SK-N-SH (cell line): ENCODE data around the gene KRTAP3-1.

Source experiments
- EP300 ChIP-seq, 2 experiments: IDR thresholded peaks; 2 replicates each; pipeline versions ENCODE4 v1.4.0 to v1.6.1; 2012; ENCODE audit warnings: borderline replicate concordance in 1 of 2, low read depth in 1 of 2, low read length in 1 of 2
- EZH2phosphoT487 ChIP-seq: fragments of 200-600 bp; sonication (generic); IDR thresholded peaks from 2 replicates; pipeline ENCODE4 v1.6.1; 2017; ENCODE audit warnings: low read depth, mixed run types, mild to moderate bottlenecking, antibody characterized with exemption, moderate library complexity, borderline replicate concordance
- GABPA ChIP-seq: IDR thresholded peaks from 2 replicates; pipeline ENCODE4 v1.4.0; 2012; ENCODE audit warnings: low read depth, mild to moderate bottlenecking
- RAD21 ChIP-seq: IDR thresholded peaks from 2 replicates; pipeline ENCODE4 v1.6.1; 2012; ENCODE audit warnings: mild to moderate bottlenecking, low read length
- RCOR1 ChIP-seq: fragments of 150-350 bp; IDR thresholded peaks from 2 replicates; pipeline ENCODE4 v1.6.1; 2017; ENCODE audit warnings: antibody characterized with exemption, low read length
- SIN3A ChIP-seq: IDR thresholded peaks from 2 replicates; pipeline ENCODE4 v1.6.1; 2012; ENCODE audit warnings: low read depth, mild to moderate bottlenecking, low read length, moderate library complexity, borderline replicate concordance
- TCF12 ChIP-seq: IDR thresholded peaks from 2 replicates; pipeline ENCODE4 v1.4.0; 2012
- TF ChIP-seq, protein P1 (sequence below): fragments of 200-600 bp; sonication (generic); IDR thresholded peaks from 2 replicates; pipeline ENCODE4 v1.6.1; 2017; ENCODE audit warnings: antibody characterized with exemption, mild to moderate bottlenecking, moderate library complexity

- TF ChIP-seq RAD21: no peak
- no peak for TF ChIP-seq RCOR1
- TF ChIP-seq EZH2phosphoT487: no peak
- TF ChIP-seq TCF12: no peak
- no peak for TF ChIP-seq GABPA
- TF ChIP-seq SIN3A: no peak
- TF ChIP-seq, protein P1, sequence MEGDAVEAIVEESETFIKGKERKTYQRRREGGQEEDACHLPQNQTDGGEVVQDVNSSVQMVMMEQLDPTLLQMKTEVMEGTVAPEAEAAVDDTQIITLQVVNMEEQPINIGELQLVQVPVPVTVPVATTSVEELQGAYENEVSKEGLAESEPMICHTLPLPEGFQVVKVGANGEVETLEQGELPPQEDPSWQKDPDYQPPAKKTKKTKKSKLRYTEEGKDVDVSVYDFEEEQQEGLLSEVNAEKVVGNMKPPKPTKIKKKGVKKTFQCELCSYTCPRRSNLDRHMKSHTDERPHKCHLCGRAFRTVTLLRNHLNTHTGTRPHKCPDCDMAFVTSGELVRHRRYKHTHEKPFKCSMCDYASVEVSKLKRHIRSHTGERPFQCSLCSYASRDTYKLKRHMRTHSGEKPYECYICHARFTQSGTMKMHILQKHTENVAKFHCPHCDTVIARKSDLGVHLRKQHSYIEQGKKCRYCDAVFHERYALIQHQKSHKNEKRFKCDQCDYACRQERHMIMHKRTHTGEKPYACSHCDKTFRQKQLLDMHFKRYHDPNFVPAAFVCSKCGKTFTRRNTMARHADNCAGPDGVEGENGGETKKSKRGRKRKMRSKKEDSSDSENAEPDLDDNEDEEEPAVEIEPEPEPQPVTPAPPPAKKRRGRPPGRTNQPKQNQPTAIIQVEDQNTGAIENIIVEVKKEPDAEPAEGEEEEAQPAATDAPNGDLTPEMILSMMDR: no peak
- no peak for TF ChIP-seq EP300 (IDR thresholded peaks at IDR 0.05; ENCODE audit: borderline replicate concordance in 1 of 2, low read depth in 1 of 2, low read length in 1 of 2)
These were observed 16.3 kb downstream of the KRTAP3-1 start for GRCh38 chr17:40992666-40993065.
